HepG2 (cell line): Measurements from ENCODE around the gene USP32. TPM values are rescaled to one million over a fixed set of nuclear protein-coding genes. Genes with fewer than 3 reads are reported as not detected.
A peak's percentile ranks its signal among the peaks of the same experiment; 100 is the strongest.

Experiments used
- CHD2 ChIP-seq: IDR thresholded peaks from 2 replicates; pipeline ENCODE4 v1.6.1; 2011; ENCODE audit warnings: low read depth, low read length, improper control_type of control experiment
- GTF3A ChIP-seq: sonication (generic); formaldehyde crosslinking; conservative IDR thresholded peaks from 2 replicates; pipeline ENCODE4 v1.4.0; 2020; ENCODE audit warnings: mild to moderate bottlenecking, missing genetic modification reagents
- JUNB ChIP-seq: sonication (generic); formaldehyde crosslinking; IDR thresholded peaks from 2 replicates; pipeline ENCODE4 v1.8.0; 2022; ENCODE audit warnings: missing genetic modification reagents, mild to moderate bottlenecking, borderline replicate concordance
- KDM4B ChIP-seq: sonication (generic); formaldehyde crosslinking; IDR thresholded peaks from 2 replicates; pipeline ENCODE4 v1.4.0; 2020; ENCODE audit warnings: missing genetic modification reagents
- MAZ ChIP-seq, 2 experiments: sonication (generic) in 1 of 2; formaldehyde crosslinking in 1 of 2; IDR thresholded peaks; 2 replicates each; pipeline versions ENCODE4 v1.5.0 to v1.6.1; 2012 to 2020; ENCODE audit warnings: low read depth in 2 of 2, mild to moderate bottlenecking in 2 of 2, borderline replicate concordance in 1 of 2, improper control_type of control experiment in 1 of 2, low read length in 1 of 2, missing genetic modification reagents in 1 of 2, moderate library complexity in 1 of 2
- NFE2L1 ChIP-seq: sonication (generic); formaldehyde crosslinking; IDR thresholded peaks from 2 replicates; pipeline ENCODE4 v1.4.0; 2020; ENCODE audit warnings: missing genetic modification reagents, mild to moderate bottlenecking, borderline replicate concordance
- SCMH1 ChIP-seq: sonication (generic); formaldehyde crosslinking; IDR thresholded peaks from 2 replicates; pipeline ENCODE4 v1.9.0; 2021; ENCODE audit warnings: missing genetic modification reagents, mild to moderate bottlenecking, borderline replicate concordance
- SIN3A ChIP-seq: IDR thresholded peaks from 2 replicates; pipeline ENCODE4 v1.6.1; 2011; ENCODE audit warnings: low read depth, mild to moderate bottlenecking, control low read depth, low read length, borderline replicate concordance
- SYNCRIP ChIP-seq: fragments of 200-400 bp; formaldehyde crosslinking; IDR thresholded peaks from 2 replicates; pipeline ENCODE4 v1.6.1; 2018; ENCODE audit warnings: mild to moderate bottlenecking, low read depth, low read length; ENCODE audit not compliant: insufficient read depth
- ZNF136 ChIP-seq: sonication (generic); formaldehyde crosslinking; IDR thresholded peaks from 2 replicates; pipeline ENCODE4 v1.8.1; 2022; ENCODE audit warnings: low read depth, mild to moderate bottlenecking, moderate library complexity, missing genetic modification reagents
- ZNF775 ChIP-seq: sonication (generic); formaldehyde crosslinking; IDR thresholded peaks from 2 replicates; pipeline ENCODE4 v1.4.0; 2020; ENCODE audit warnings: missing genetic modification reagents, mild to moderate bottlenecking, moderate library complexity, borderline replicate concordance
- polyA plus RNA-seq, 8 experiments: library from polyadenylated mRNA; depleted of rRNA in 3 of 8; stranded (reverse) in 7 of 8; unstranded in 1 of 8; fragments of >200 nt; fragmentation: Illumina TruSeq in 4 of 8; extraction: Trizol in 4 of 8; gene quantifications; 2 replicates each; pipeline versions ENCODE4 v1.2.1 to v1.2.3, GENCODE V29; 2011 to 2016; ENCODE audit warnings: low read depth in 4 of 8, missing spikeins in 1 of 8, mixed read lengths in 1 of 8; ENCODE audit not compliant: insufficient read depth in 1 of 8
- total RNA-seq, 5 experiments: library from RNA; depleted of rRNA; stranded (reverse); fragments of >200 nt; fragmentation: Illumina TruSeq; extraction: Trizol; gene quantifications; 2 replicates each; pipeline ENCODE4 v1.2.3, GENCODE V29; 2016; ENCODE audit warnings: low read depth in 1 of 5
- TF ChIP-seq, protein P1 (sequence below): IDR thresholded peaks from 2 replicates; pipeline ENCODE4 v1.4.0; 2020; ENCODE audit warnings: mild to moderate bottlenecking, missing genetic modification reagents
- TF ChIP-seq, protein P2 (sequence below): sonication (generic); formaldehyde crosslinking; IDR thresholded peaks from 2 replicates; pipeline ENCODE4 v1.4.0; 2020; ENCODE audit warnings: missing genetic modification reagents
- TF ChIP-seq, protein P3 (sequence below): sonication (generic); formaldehyde crosslinking; IDR thresholded peaks from 2 replicates; pipeline ENCODE4 v1.8.0; 2022; ENCODE audit warnings: mild to moderate bottlenecking, missing genetic modification reagents; ENCODE audit not compliant: insufficient replicate concordance
- TF ChIP-seq, protein P4 (sequence below): sonication (generic); formaldehyde crosslinking; IDR thresholded peaks from 2 replicates; pipeline ENCODE4 v1.5.1; 2020; ENCODE audit warnings: mild to moderate bottlenecking, missing genetic modification reagents, moderate library complexity

The USP32 gene
- total and polyA plus RNA-seq, 2 of the 13 experiments (the other 11 are each of a cell fraction or from before 2014, with no cell fraction given), result 24.9 to 39.9 TPM

DNA sequence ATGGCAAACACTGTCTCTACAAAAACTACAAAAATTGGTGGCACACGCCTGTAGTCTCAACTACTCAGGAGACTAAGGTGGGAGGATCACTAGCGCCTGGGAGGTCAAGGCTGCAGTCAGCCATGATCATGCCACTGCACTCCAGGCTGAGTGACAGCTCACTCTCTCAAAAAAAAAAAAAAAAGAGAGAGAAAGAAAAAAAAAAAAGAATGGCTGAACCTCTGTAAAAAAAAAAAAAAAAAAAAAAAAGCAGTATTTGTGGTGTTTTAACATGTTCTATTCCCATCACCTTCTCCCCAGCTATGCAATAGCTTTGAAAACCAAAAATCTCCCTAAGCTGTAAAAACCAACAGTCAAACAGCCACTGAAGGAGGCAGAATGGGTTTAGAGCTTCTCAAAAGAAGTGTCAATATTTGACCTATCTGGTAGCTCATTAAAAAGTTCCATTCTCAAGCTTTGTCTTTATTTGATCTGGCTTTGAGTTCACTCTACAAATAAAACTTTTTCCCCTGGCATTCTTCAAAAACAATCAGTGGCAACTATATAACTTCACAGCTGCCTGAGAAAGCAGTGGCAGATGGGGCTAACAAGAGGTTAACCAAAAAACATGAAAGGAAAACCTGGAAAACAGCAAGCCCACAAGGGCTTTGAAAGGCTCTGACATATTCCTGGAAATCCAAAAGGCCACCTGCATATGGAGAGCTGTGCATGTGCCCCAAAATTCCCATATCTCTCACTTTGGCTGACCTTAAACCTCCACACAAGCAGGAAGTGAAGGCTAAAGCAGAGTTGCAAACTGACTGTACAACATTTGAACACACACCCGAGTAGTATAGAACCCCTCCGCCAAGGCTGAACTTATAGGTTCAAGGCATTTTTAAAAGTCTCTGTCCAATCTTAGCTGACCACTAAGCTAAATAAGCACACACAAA is 36.0 kb downstream of the USP32 start (continued):
- TF ChIP-seq ZNF775 (peak; percentile 70; the same call in 1 of the 2 replicates), KDM4B (no peak), GTF3A (CRISPR knock-in tag) (no peak), SCMH1 (CRISPR knock-in tag) (no peak), CHD2 (no peak), ZNF136 (no peak), JUNB (CRISPR knock-in tag) (no peak), SYNCRIP (no peak), MAZ (IDR thresholded peaks at IDR 0.05; ENCODE audit: borderline replicate concordance, low read depth, low read length) (no peak), MAZ (CRISPR knock-in tag; IDR thresholded peaks at IDR 0.05; ENCODE audit: low read depth) (no peak), NFE2L1 (no peak), SIN3A (no peak)
- TF ChIP-seq, protein P1, sequence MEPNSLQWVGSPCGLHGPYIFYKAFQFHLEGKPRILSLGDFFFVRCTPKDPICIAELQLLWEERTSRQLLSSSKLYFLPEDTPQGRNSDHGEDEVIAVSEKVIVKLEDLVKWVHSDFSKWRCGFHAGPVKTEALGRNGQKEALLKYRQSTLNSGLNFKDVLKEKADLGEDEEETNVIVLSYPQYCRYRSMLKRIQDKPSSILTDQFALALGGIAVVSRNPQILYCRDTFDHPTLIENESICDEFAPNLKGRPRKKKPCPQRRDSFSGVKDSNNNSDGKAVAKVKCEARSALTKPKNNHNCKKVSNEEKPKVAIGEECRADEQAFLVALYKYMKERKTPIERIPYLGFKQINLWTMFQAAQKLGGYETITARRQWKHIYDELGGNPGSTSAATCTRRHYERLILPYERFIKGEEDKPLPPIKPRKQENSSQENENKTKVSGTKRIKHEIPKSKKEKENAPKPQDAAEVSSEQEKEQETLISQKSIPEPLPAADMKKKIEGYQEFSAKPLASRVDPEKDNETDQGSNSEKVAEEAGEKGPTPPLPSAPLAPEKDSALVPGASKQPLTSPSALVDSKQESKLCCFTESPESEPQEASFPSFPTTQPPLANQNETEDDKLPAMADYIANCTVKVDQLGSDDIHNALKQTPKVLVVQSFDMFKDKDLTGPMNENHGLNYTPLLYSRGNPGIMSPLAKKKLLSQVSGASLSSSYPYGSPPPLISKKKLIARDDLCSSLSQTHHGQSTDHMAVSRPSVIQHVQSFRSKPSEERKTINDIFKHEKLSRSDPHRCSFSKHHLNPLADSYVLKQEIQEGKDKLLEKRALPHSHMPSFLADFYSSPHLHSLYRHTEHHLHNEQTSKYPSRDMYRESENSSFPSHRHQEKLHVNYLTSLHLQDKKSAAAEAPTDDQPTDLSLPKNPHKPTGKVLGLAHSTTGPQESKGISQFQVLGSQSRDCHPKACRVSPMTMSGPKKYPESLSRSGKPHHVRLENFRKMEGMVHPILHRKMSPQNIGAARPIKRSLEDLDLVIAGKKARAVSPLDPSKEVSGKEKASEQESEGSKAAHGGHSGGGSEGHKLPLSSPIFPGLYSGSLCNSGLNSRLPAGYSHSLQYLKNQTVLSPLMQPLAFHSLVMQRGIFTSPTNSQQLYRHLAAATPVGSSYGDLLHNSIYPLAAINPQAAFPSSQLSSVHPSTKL (CRISPR knock-in tag), result peak; percentile 77; the same call in 1 of the 2 replicates
- TF ChIP-seq, protein P2, sequence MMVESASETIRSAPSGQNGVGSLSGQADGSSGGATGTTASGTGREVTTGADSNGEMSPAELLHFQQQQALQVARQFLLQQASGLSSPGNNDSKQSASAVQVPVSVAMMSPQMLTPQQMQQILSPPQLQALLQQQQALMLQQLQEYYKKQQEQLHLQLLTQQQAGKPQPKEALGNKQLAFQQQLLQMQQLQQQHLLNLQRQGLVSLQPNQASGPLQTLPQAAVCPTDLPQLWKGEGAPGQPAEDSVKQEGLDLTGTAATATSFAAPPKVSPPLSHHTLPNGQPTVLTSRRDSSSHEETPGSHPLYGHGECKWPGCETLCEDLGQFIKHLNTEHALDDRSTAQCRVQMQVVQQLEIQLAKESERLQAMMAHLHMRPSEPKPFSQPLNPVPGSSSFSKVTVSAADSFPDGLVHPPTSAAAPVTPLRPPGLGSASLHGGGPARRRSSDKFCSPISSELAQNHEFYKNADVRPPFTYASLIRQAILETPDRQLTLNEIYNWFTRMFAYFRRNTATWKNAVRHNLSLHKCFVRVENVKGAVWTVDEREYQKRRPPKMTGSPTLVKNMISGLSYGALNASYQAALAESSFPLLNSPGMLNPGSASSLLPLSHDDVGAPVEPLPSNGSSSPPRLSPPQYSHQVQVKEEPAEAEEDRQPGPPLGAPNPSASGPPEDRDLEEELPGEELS, result peak; percentile 25; the same call in 1 of the 2 replicates
- TF ChIP-seq, protein P3, sequence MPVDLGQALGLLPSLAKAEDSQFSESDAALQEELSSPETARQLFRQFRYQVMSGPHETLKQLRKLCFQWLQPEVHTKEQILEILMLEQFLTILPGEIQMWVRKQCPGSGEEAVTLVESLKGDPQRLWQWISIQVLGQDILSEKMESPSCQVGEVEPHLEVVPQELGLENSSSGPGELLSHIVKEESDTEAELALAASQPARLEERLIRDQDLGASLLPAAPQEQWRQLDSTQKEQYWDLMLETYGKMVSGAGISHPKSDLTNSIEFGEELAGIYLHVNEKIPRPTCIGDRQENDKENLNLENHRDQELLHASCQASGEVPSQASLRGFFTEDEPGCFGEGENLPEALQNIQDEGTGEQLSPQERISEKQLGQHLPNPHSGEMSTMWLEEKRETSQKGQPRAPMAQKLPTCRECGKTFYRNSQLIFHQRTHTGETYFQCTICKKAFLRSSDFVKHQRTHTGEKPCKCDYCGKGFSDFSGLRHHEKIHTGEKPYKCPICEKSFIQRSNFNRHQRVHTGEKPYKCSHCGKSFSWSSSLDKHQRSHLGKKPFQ, result no peak
- TF ChIP-seq, protein P4, sequence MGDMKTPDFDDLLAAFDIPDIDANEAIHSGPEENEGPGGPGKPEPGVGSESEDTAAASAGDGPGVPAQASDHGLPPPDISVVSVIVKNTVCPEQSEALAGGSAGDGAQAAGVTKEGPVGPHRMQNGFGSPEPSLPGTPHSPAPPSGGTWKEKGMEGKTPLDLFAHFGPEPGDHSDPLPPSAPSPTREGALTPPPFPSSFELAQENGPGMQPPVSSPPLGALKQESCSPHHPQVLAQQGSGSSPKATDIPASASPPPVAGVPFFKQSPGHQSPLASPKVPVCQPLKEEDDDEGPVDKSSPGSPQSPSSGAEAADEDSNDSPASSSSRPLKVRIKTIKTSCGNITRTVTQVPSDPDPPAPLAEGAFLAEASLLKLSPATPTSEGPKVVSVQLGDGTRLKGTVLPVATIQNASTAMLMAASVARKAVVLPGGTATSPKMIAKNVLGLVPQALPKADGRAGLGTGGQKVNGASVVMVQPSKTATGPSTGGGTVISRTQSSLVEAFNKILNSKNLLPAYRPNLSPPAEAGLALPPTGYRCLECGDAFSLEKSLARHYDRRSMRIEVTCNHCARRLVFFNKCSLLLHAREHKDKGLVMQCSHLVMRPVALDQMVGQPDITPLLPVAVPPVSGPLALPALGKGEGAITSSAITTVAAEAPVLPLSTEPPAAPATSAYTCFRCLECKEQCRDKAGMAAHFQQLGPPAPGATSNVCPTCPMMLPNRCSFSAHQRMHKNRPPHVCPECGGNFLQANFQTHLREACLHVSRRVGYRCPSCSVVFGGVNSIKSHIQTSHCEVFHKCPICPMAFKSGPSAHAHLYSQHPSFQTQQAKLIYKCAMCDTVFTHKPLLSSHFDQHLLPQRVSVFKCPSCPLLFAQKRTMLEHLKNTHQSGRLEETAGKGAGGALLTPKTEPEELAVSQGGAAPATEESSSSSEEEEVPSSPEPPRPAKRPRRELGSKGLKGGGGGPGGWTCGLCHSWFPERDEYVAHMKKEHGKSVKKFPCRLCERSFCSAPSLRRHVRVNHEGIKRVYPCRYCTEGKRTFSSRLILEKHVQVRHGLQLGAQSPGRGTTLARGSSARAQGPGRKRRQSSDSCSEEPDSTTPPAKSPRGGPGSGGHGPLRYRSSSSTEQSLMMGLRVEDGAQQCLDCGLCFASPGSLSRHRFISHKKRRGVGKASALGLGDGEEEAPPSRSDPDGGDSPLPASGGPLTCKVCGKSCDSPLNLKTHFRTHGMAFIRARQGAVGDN (CRISPR knock-in tag), result no peak
